Activated CD4-positive, alpha-beta T cell treated with anti-CD3 and anti-CD28 coated beads, Interleukin-2, amount 10 ng/mL, durations not matched to agents 7 days and 5 days (primary cell): Measurements from ENCODE around the gene ZNF710. TPM values are rescaled to one million over a fixed set of nuclear protein-coding genes. Genes with fewer than 3 reads are reported as not detected.
A peak's percentile ranks its signal among the peaks of the same experiment; 100 is the strongest.

Experiments used
- CTCF ChIA-PET: fragments of 350-600 bp; sonication (Branson Sonifier 250); formaldehyde crosslinking; loops from one replicate; lab custom pipeline; 2021; ENCODE audit warnings: antibody characterized with exemption; lab: Charles Lee
- POLR2A ChIA-PET: fragments of 350-600 bp; sonication (Branson Sonifier 250); formaldehyde crosslinking; loops from one replicate; lab custom pipeline; 2021; ENCODE audit warnings: antibody characterized with exemption; lab: Charles Lee
- DNase-seq: peaks from one replicate; pipeline ENCODE4 v3.0.0-alpha.2; 2020
- H3K27ac Mint-ChIP-seq: one replicate; pipeline ENCODE4 v1.8.0; 2021; ENCODE audit warnings: mild to moderate bottlenecking, moderate library complexity, mixed read lengths
- H3K27me3 Mint-ChIP-seq: one replicate; pipeline ENCODE4 v1.8.0; 2021; ENCODE audit warnings: mixed read lengths
- H3K36me3 Mint-ChIP-seq: one replicate; pipeline ENCODE4 v1.8.0; 2021; ENCODE audit warnings: low read depth, mixed read lengths
- H3K4me1 Mint-ChIP-seq: one replicate; pipeline ENCODE4 v1.8.0; 2021; ENCODE audit warnings: mixed read lengths
- H3K4me3 Mint-ChIP-seq: one replicate; pipeline ENCODE4 v1.8.0; 2021; ENCODE audit warnings: mild to moderate bottlenecking, moderate library complexity, mixed read lengths
- H3K9me3 Mint-ChIP-seq: one replicate; pipeline ENCODE4 v1.8.0; 2021; ENCODE audit warnings: mixed read lengths
- total RNA-seq, 2 experiments: library from RNA; stranded (reverse); gene quantifications; one replicate each; pipeline ENCODE4 v1.2.3, GENCODE V29; 2021

The ZNF710 gene
- total RNA-seq, 2 experiments from 2014 or later: 24.4 to 26.6 TPM

GRCh38 chr15:90024406-90024805 is 23.3 kb downstream of the ZNF710 start:
- POLR2A ChIA-PET: no interaction called here
- Mint-ChIP-seq H3K36me3 (peaks cover 7% of the 10 kb centered on the region), H3K9me3 (peaks cover 8% of the 10 kb centered on the region), H3K27me3 (no peaks in the 10 kb centered on the region), H3K27ac (no peak overlapping the region), H3K4me3 (no peak overlapping the region), H3K4me1 (peaks cover 43% of the 10 kb centered on the region)
- DNase-seq: no peak
- CTCF ChIA-PET: interaction anchor here (1.0 to 1.2 kb wide), 2 partner anchors 17 to 275 kb away, joined by 3 to 4 read pairs; no protein-coding TSS in a partner anchor

GRCh38 chr15:90025489-90026033 is 24.4 kb downstream of the ZNF710 start:
- Mint-ChIP-seq H3K27ac (no peak overlapping the region), H3K36me3 (peaks cover 7% of the 10 kb centered on the region), H3K4me3 (no peak overlapping the region), H3K4me1 (peaks cover 45% of the 10 kb centered on the region), H3K9me3 (peaks cover 10% of the 10 kb centered on the region), H3K27me3 (no peaks in the 10 kb centered on the region)
- no peak for DNase-seq
- CTCF ChIA-PET: interaction anchor here (1.0 kb wide), 1 partner anchor 276 kb away, joined by 3 read pairs; no protein-coding TSS in a partner anchor
- POLR2A ChIA-PET: interaction anchor here (0.6 kb wide), 1 partner anchor 337 kb away, joined by 9 read pairs; no protein-coding TSS in a partner anchor

GRCh38 chr15:90028376-90028944 is 27.3 kb downstream of the ZNF710 start:
- Mint-ChIP-seq H3K4me1 (peaks cover 54% of the 10 kb centered on the region), H3K27ac (no peak overlapping the region)
- CTCF ChIA-PET: interaction anchor here (0.6 to 2.0 kb wide), 2 partner anchors 11 to 22 kb away, joined by 3 to 5 read pairs; no protein-coding TSS in a partner anchor

GRCh38 chr15:90029024-90029423 is 27.9 kb downstream of the ZNF710 start:
- Mint-ChIP-seq H3K9me3 (peaks cover 10% of the 10 kb centered on the region), H3K4me1 (peaks cover 56% of the 10 kb centered on the region), H3K36me3 (peaks cover 8% of the 10 kb centered on the region), H3K4me3 (no peak overlapping the region), H3K27ac (no peak overlapping the region), H3K27me3 (no peaks in the 10 kb centered on the region)
- DNase-seq: no peak
- ChIA-PET POLR2A (no interaction called here), CTCF (no interaction called here)

More at GRCh38 chr15:90028376-90028944, 27.3 kb downstream of the ZNF710 start:
- peaks cover 7% of the 10 kb centered on the region for H3K36me3 Mint-ChIP-seq
- no peak overlapping the region for H3K4me3 Mint-ChIP-seq
- POLR2A ChIA-PET: no interaction called here
- H3K9me3 Mint-ChIP-seq: peaks cover 10% of the 10 kb centered on the region
- no peak for DNase-seq
- H3K27me3 Mint-ChIP-seq: no peaks in the 10 kb centered on the region

GRCh38 chr15:90030376-90030775 is 29.3 kb downstream of the ZNF710 start:
- Mint-ChIP-seq H3K9me3 (peaks cover 10% of the 10 kb centered on the region), H3K4me3 (no peak overlapping the region), H3K27ac (peak overlapping the region; percentile 46), H3K36me3 (peaks cover 12% of the 10 kb centered on the region), H3K4me1 (peaks cover 58% of the 10 kb centered on the region), H3K27me3 (no peaks in the 10 kb centered on the region)
- DNase-seq: no peak
- ChIA-PET CTCF (interaction anchor here (0.6 to 2.7 kb wide), 4 partner anchors 9 to 28 kb away, joined by 3 to 10 read pairs (median 4); no protein-coding TSS in a partner anchor), POLR2A (interaction anchor here (0.7 kb wide), 1 partner anchor 16 kb away, joined by 5 read pairs; no protein-coding TSS in a partner anchor)

- DNase-seq: peak; percentile 31
- Mint-ChIP-seq H3K36me3 (peaks cover 18% of the 10 kb centered on the region), H3K9me3 (peaks cover 10% of the 10 kb centered on the region), H3K4me3 (no peak overlapping the region), H3K4me1 (peaks cover 65% of the 10 kb centered on the region), H3K27ac (peak overlapping the region; percentile 82), H3K27me3 (no peaks in the 10 kb centered on the region)
- ChIA-PET CTCF (interaction anchor here (0.6 to 2.7 kb wide), 8 partner anchors 10 to 29 kb away, joined by 3 to 10 read pairs (median 4); no protein-coding TSS in a partner anchor), POLR2A (interaction anchor here (0.6 kb wide), 1 partner anchor 1339 kb away, joined by 3 read pairs; no protein-coding TSS in a partner anchor)
Measured at GRCh38 chr15:90031231-90031791, 30.2 kb downstream of the ZNF710 start.

GRCh38 chr15:90033006-90033405 is 31.9 kb downstream of the ZNF710 start:
- peaks cover 9% of the 10 kb centered on the region for H3K9me3 Mint-ChIP-seq
- no peak for DNase-seq
- no peaks in the 10 kb centered on the region for H3K27me3 Mint-ChIP-seq
- ChIA-PET POLR2A (no interaction called here), CTCF (interaction anchor here (0.5 to 2.7 kb wide), 8 partner anchors 10 to 134 kb away, joined by 3 to 10 read pairs (median 4); no protein-coding TSS in a partner anchor)
- no peak overlapping the region for H3K4me3 Mint-ChIP-seq
- H3K4me1 Mint-ChIP-seq: peaks cover 82% of the 10 kb centered on the region
- H3K27ac Mint-ChIP-seq: peak overlapping the region; percentile 91
- H3K36me3 Mint-ChIP-seq: peaks cover 18% of the 10 kb centered on the region

- peak overlapping the region; percentile 91 for H3K27ac Mint-ChIP-seq
- CTCF ChIA-PET: interaction anchor here (0.5 to 1.9 kb wide), 5 partner anchors 10 to 47 kb away, joined by 3 to 6 read pairs (median 3); no protein-coding TSS in a partner anchor
Measured at GRCh38 chr15:90033448-90033847, 32.3 kb downstream of the ZNF710 start.

GRCh38 chr15:90035095-90035839 is 34.1 kb downstream of the ZNF710 start:
- H3K36me3 Mint-ChIP-seq: peaks cover 10% of the 10 kb centered on the region
- peak overlapping the region; percentile 91 for H3K27ac Mint-ChIP-seq
- POLR2A ChIA-PET: no interaction called here
- no peak overlapping the region for H3K4me3 Mint-ChIP-seq
- DNase-seq: no peak
- CTCF ChIA-PET: interaction anchor here (1.2 kb wide), 1 partner anchor 14 kb away, joined by 3 read pairs; no protein-coding TSS in a partner anchor
- no peaks in the 10 kb centered on the region for H3K27me3 Mint-ChIP-seq
- peaks cover 82% of the 10 kb centered on the region for H3K4me1 Mint-ChIP-seq
- H3K9me3 Mint-ChIP-seq: peaks cover 2% of the 10 kb centered on the region

More at GRCh38 chr15:90033448-90033847, 32.3 kb downstream of the ZNF710 start:
- Mint-ChIP-seq H3K9me3 (peaks cover 5% of the 10 kb centered on the region), H3K4me1 (peaks cover 82% of the 10 kb centered on the region), H3K27me3 (no peaks in the 10 kb centered on the region), H3K36me3 (peaks cover 13% of the 10 kb centered on the region), H3K4me3 (peak overlapping the region; percentile 41)
- no peak for DNase-seq
- POLR2A ChIA-PET: no interaction called here

GRCh38 chr15:90035840-90036230 is 34.7 kb downstream of the ZNF710 start:
- Mint-ChIP-seq H3K9me3 (no peaks in the 10 kb centered on the region), H3K4me3 (no peak overlapping the region), H3K27ac (peak overlapping the region; percentile 91), H3K4me1 (peaks cover 84% of the 10 kb centered on the region), H3K36me3 (peaks cover 10% of the 10 kb centered on the region), H3K27me3 (no peaks in the 10 kb centered on the region)
- CTCF ChIA-PET: interaction anchor here (1.6 kb wide), 1 partner anchor 15 kb away, joined by 3 read pairs; no protein-coding TSS in a partner anchor
- POLR2A ChIA-PET: no interaction called here
- DNase-seq: no peak

- peak overlapping the region; percentile 44 for H3K27ac Mint-ChIP-seq
- no peaks in the 10 kb centered on the region for H3K9me3 Mint-ChIP-seq
- H3K27me3 Mint-ChIP-seq: no peaks in the 10 kb centered on the region
- no peak for DNase-seq
- ChIA-PET POLR2A (no interaction called here), CTCF (interaction anchor here (1.6 kb wide), 1 partner anchor 16 kb away, joined by 3 read pairs; no protein-coding TSS in a partner anchor)
- no peak overlapping the region for H3K4me3 Mint-ChIP-seq
- H3K36me3 Mint-ChIP-seq: peaks cover 10% of the 10 kb centered on the region
- peaks cover 83% of the 10 kb centered on the region for H3K4me1 Mint-ChIP-seq
Measured at GRCh38 chr15:90036343-90036742, 35.2 kb downstream of the ZNF710 start.
